Neural progenitor cell (in vitro differentiated cells): Measurements from ENCODE around the gene PIK3CD. TPM values are rescaled to one million over a fixed set of nuclear protein-coding genes. Genes with fewer than 3 reads are reported as not detected.

ENCODE experiments used
- DNase-seq: peaks from one replicate; pipeline ENCODE4 v3.0.0-alpha.2; 2016; ENCODE audit warnings: low spot score
- H2AFZ ChIP-seq: fragments of 200-600 bp; sonication (generic); replicated peaks from 2 replicates; pipeline ENCODE4 v1.6.1; 2016; ENCODE audit warnings: antibody characterized with exemption
- H3F3A ChIP-seq: fragments of 200-600 bp; sonication (generic); 2 replicates; pipeline ENCODE4 v1.6.1; 2016; ENCODE audit warnings: antibody characterized with exemption, low read depth
- H3K27ac ChIP-seq: fragments of 200-600 bp; sonication (generic); 2 replicates; pipeline ENCODE4 v1.5.1; 2016; ENCODE audit warnings: mild to moderate bottlenecking
- H3K27me3 ChIP-seq: fragments of 200-600 bp; sonication (generic); 2 replicates; pipeline ENCODE4 v1.6.1; 2016; ENCODE audit warnings: mild to moderate bottlenecking, moderate library complexity
- H3K36me3 ChIP-seq: fragments of 200-600 bp; sonication (generic); 2 replicates; pipeline ENCODE4 v1.5.1; 2016
- H3K4me1 ChIP-seq: fragments of 200-600 bp; sonication (generic); 2 replicates; pipeline ENCODE4 v1.6.1; 2016; ENCODE audit warnings: mixed run types
- H3K4me2 ChIP-seq: fragments of 200-600 bp; sonication (generic); 2 replicates; pipeline ENCODE4 v1.6.1; 2016
- H3K4me3 ChIP-seq: fragments of 200-600 bp; sonication (generic); 2 replicates; pipeline ENCODE4 v1.5.1; 2016
- H3K79me2 ChIP-seq: fragments of 200-600 bp; sonication (generic); 2 replicates; pipeline ENCODE4 v1.6.1; 2016; ENCODE audit warnings: low read depth
- H3K9ac ChIP-seq: fragments of 200-600 bp; sonication (generic); 2 replicates; pipeline ENCODE4 v1.6.1; 2016
- H3K9me3 ChIP-seq: fragments of 200-600 bp; sonication (generic); 2 replicates; pipeline ENCODE4 v1.5.1; 2016; ENCODE audit warnings: low read depth
- H4K20me1 ChIP-seq: fragments of 200-600 bp; sonication (generic); 2 replicates; pipeline ENCODE4 v1.6.1; 2016; ENCODE audit warnings: low read depth
- H3K27ac Mint-ChIP-seq: 3 replicates; pipeline ENCODE4 v1.8.0; 2021; ENCODE audit warnings: mixed read lengths
- H3K27me3 Mint-ChIP-seq: 2 replicates; pipeline ENCODE4 v1.8.0; 2022; ENCODE audit warnings: low read depth, mild to moderate bottlenecking, inconsistent platforms, moderate library complexity, mixed read lengths; ENCODE audit not compliant: insufficient read depth
- H3K36me3 Mint-ChIP-seq: 3 replicates; pipeline ENCODE4 v1.8.0; 2021; ENCODE audit warnings: mixed read lengths
- H3K4me1 Mint-ChIP-seq: 3 replicates; pipeline ENCODE4 v1.8.0; 2021; ENCODE audit warnings: mixed read lengths
- H3K4me3 Mint-ChIP-seq: 3 replicates; pipeline ENCODE4 v1.8.0; 2021; ENCODE audit warnings: mild to moderate bottlenecking, moderate library complexity, mixed read lengths
- H3K9me3 Mint-ChIP-seq: 3 replicates; pipeline ENCODE4 v1.8.0; 2020; ENCODE audit warnings: mixed read lengths
- CTCF ChIP-seq: fragments of 200-600 bp; sonication (generic); IDR thresholded peaks from 2 replicates; pipeline ENCODE4 v1.5.1; 2017; ENCODE audit warnings: antibody characterized with exemption, mild to moderate bottlenecking
- EZH2 ChIP-seq: fragments of 200-600 bp; sonication (generic); IDR thresholded peaks from 2 replicates; pipeline ENCODE4 v1.6.1; 2017; ENCODE audit warnings: antibody characterized with exemption, mild to moderate bottlenecking, moderate library complexity
- EZH2phosphoT487 ChIP-seq: fragments of 200-600 bp; sonication (generic); IDR thresholded peaks from 2 replicates; pipeline ENCODE4 v1.6.1; 2017; ENCODE audit warnings: antibody characterized with exemption
- total RNA-seq: library from RNA; depleted of rRNA; stranded (reverse); fragments of >200 nt; gene quantifications from 2 replicates; pipeline ENCODE4 v1.2.3, GENCODE V29; 2015; ENCODE audit warnings: low replicate concordance

PIK3CD gene
- total RNA-seq, 1 donor from 2014 or later = 5.0 TPM

GRCh38 chr1:9691108-9691445, 39.5 kb downstream of the PIK3CD start:
- H3K4me1 ChIP-seq = peaks cover 19% of the 10 kb centered on the region
- H3K4me1 Mint-ChIP-seq = peaks cover 24% of the 10 kb centered on the region
- no peaks in the 10 kb centered on the region for H3K36me3 ChIP-seq
- H3K4me2 ChIP-seq = peak overlapping the region; percentile 100
- H3K9ac ChIP-seq = no peak overlapping the region
- peaks cover 40% of the 10 kb centered on the region for H3F3A ChIP-seq
- TF ChIP-seq CTCF (no peak), EZH2phosphoT487 (no peak), EZH2 (no peak)
- no peak overlapping the region for H2AFZ ChIP-seq
- peaks cover 19% of the 10 kb centered on the region for H4K20me1 ChIP-seq
- H3K9me3 ChIP-seq = no peaks in the 10 kb centered on the region
- no peak overlapping the region for H3K27ac Mint-ChIP-seq
- no peak overlapping the region for H3K27ac ChIP-seq
- H3K4me3 Mint-ChIP-seq = peak overlapping the region; percentile 25
- no peaks in the 10 kb centered on the region for H3K9me3 Mint-ChIP-seq
- DNase-seq = no peak
- H3K79me2 ChIP-seq = no peaks in the 10 kb centered on the region
- H3K4me3 ChIP-seq = no peak overlapping the region
- peaks cover 55% of the 10 kb centered on the region for H3K27me3 ChIP-seq
- peaks cover 31% of the 10 kb centered on the region for H3K27me3 Mint-ChIP-seq
- H3K36me3 Mint-ChIP-seq = no peaks in the 10 kb centered on the region

GRCh38 chr1:9691691-9692090, 40.2 kb downstream of the PIK3CD start:
- peak overlapping the region; percentile 25 for H3K4me3 Mint-ChIP-seq
- Histone ChIP-seq H3F3A (peaks cover 36% of the 10 kb centered on the region), H4K20me1 (peaks cover 19% of the 10 kb centered on the region), H3K36me3 (no peaks in the 10 kb centered on the region), H3K9ac (no peak overlapping the region), H3K79me2 (no peaks in the 10 kb centered on the region), H3K4me1 (peaks cover 19% of the 10 kb centered on the region), H3K4me3 (no peak overlapping the region), H3K27me3 (peaks cover 49% of the 10 kb centered on the region), H3K4me2 (no peak overlapping the region), H3K27ac (no peak overlapping the region), H3K9me3 (no peaks in the 10 kb centered on the region), H2AFZ (no peak overlapping the region)
- H3K27me3 Mint-ChIP-seq = peaks cover 31% of the 10 kb centered on the region
- no peaks in the 10 kb centered on the region for H3K36me3 Mint-ChIP-seq
- no peak for DNase-seq
- H3K4me1 Mint-ChIP-seq = peaks cover 23% of the 10 kb centered on the region
- no peaks in the 10 kb centered on the region for H3K9me3 Mint-ChIP-seq
- H3K27ac Mint-ChIP-seq = no peak overlapping the region
- TF ChIP-seq CTCF (no peak), EZH2 (no peak)

- Histone ChIP-seq H3K4me3 (no peak overlapping the region), H3K4me2 (no peak overlapping the region), H3K36me3 (no peaks in the 10 kb centered on the region), H3K9ac (no peak overlapping the region), H4K20me1 (no peaks in the 10 kb centered on the region), H3K27me3 (peaks cover under 1% of the 10 kb centered on the region), H3F3A (peaks cover under 1% of the 10 kb centered on the region), H3K27ac (no peak overlapping the region), H3K4me1 (no peaks in the 10 kb centered on the region), H3K79me2 (no peaks in the 10 kb centered on the region), H2AFZ (no peak overlapping the region), H3K9me3 (no peaks in the 10 kb centered on the region)
- Mint-ChIP-seq H3K27ac (no peak overlapping the region), H3K4me3 (no peak overlapping the region), H3K4me1 (peaks cover 16% of the 10 kb centered on the region), H3K27me3 (peaks cover 7% of the 10 kb centered on the region), H3K9me3 (no peaks in the 10 kb centered on the region), H3K36me3 (no peaks in the 10 kb centered on the region)
- DNase-seq = no peak
- TF ChIP-seq EZH2phosphoT487 (no peak), EZH2 (no peak)
Observed at GRCh38 chr1:9696793-9697192, 45.3 kb downstream of the PIK3CD start.

- Mint-ChIP-seq H3K4me1 (peaks cover 13% of the 10 kb centered on the region), H3K27me3 (peaks cover 4% of the 10 kb centered on the region), H3K27ac (no peak overlapping the region), H3K9me3 (peaks cover 6% of the 10 kb centered on the region), H3K4me3 (no peak overlapping the region), H3K36me3 (no peaks in the 10 kb centered on the region)
- no peak overlapping the region for H3K27ac ChIP-seq
- no peak for TF ChIP-seq EZH2phosphoT487
- no peak for TF ChIP-seq EZH2
- no peak for TF ChIP-seq CTCF
- H4K20me1 ChIP-seq = no peaks in the 10 kb centered on the region
- no peak overlapping the region for H2AFZ ChIP-seq
- H3K36me3 ChIP-seq = no peaks in the 10 kb centered on the region
- no peak overlapping the region for H3K4me2 ChIP-seq
- DNase-seq = no peak
- H3K9ac ChIP-seq = no peak overlapping the region
- no peaks in the 10 kb centered on the region for H3F3A ChIP-seq
- H3K9me3 ChIP-seq = no peaks in the 10 kb centered on the region
- no peak overlapping the region for H3K4me3 ChIP-seq
- H3K27me3 ChIP-seq = no peaks in the 10 kb centered on the region
- H3K79me2 ChIP-seq = no peaks in the 10 kb centered on the region
- H3K4me1 ChIP-seq = no peaks in the 10 kb centered on the region
Observed at GRCh38 chr1:9699361-9699760, 47.8 kb downstream of the PIK3CD start.
